AG04449 (cell line): ENCODE measurements around the gene WDR6.

ENCODE experiments used
- CTCF ChIA-PET: fragments of 350-600 bp; formaldehyde crosslinking; extraction: SDS; loops from one replicate; lab custom pipeline; 2021; ENCODE audit warnings: antibody characterized with exemption; lab: Yijun Ruan, JAX
- POLR2A ChIA-PET: fragments of 400-600, 350-600 bp; formaldehyde crosslinking; extraction: SDS; loops from one replicate; lab custom pipeline; 2020; ENCODE audit warnings: antibody characterized with exemption, inconsistent platforms; lab: Yijun Ruan, JAX
- DNase-seq: peaks from one replicate; pipeline ENCODE4 v3.0.0-alpha.2; 2010; ENCODE audit warnings: low read depth, low spot score
- H3K4me3 ChIP-seq: 2 replicates; pipeline ENCODE4 v1.5.1; 2011; ENCODE audit warnings: low read depth, mild to moderate bottlenecking, control low read depth, low read length
- TF ChIP-seq, protein P1 (sequence below): IDR thresholded peaks from one replicate; pipeline ENCODE4 v1.5.1; 2011; ENCODE audit warnings: mild to moderate bottlenecking, moderate library complexity, low read length, control low read depth, inconsistent platforms; ENCODE audit not compliant: insufficient read depth; ENCODE audit errors: missing control alignments

The WDR6 gene

DNA sequence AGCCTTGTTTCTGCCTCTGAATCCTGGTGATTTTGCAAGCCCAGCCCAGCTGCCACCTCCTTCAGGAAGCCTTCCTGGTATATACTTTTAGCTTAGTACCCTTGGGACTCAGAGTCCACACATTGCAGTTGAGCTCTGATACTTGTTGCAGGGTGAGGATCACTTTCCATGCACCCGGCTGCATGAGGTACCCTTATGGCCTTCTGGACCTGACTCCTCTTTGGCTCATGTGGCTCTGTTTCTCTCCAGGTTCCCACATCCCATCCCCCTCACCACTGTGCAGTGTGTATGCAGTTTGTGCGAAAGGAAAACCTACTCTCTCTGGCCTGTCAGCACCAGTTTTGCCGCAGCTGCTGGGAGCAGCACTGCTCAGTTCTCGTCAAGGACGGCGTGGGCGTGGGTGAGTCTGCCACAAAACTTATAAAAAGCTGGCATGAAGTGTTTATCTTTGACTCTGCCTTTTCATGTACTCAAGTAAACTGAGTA lies 40.3 kb upstream of the WDR6 start:
- TF ChIP-seq, protein P1, sequence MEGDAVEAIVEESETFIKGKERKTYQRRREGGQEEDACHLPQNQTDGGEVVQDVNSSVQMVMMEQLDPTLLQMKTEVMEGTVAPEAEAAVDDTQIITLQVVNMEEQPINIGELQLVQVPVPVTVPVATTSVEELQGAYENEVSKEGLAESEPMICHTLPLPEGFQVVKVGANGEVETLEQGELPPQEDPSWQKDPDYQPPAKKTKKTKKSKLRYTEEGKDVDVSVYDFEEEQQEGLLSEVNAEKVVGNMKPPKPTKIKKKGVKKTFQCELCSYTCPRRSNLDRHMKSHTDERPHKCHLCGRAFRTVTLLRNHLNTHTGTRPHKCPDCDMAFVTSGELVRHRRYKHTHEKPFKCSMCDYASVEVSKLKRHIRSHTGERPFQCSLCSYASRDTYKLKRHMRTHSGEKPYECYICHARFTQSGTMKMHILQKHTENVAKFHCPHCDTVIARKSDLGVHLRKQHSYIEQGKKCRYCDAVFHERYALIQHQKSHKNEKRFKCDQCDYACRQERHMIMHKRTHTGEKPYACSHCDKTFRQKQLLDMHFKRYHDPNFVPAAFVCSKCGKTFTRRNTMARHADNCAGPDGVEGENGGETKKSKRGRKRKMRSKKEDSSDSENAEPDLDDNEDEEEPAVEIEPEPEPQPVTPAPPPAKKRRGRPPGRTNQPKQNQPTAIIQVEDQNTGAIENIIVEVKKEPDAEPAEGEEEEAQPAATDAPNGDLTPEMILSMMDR = no peak
- CTCF ChIA-PET = interaction anchor here (1.3 kb wide), 1 partner anchor 25 kb away, joined by 4 read pairs; no protein-coding TSS in a partner anchor
- DNase-seq = no peak
- POLR2A ChIA-PET = no interaction called here
- no peak overlapping the region for H3K4me3 ChIP-seq

DNA sequence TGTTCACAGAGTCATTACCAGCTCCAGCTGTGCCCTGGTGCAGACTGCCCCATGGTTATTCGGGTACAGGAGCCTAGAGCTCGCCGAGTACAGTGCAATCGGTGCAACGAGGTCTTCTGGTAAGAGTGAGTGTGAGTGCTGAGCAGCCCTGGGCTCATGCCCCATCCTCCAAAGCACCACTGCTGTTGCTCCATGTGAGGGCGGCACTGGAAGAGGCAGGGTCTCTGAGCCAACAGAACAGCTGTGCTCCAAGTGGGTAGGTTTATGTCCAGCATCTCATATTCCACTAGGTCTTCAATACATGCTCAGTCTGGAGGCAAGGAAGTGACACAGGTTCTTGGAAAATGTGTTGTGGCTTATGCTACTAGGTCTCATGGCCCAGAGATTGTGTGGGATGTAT lies 36.6 kb upstream of the WDR6 start:
- TF ChIP-seq, protein P1 = no peak
- ChIA-PET POLR2A (interaction anchor here (0.8 to 1.3 kb wide), 2 partner anchors 51 to 52 kb away, joined by 3 to 4 read pairs; partner anchors contain the start of gene ARIH2), CTCF (interaction anchor here (1.5 to 2.3 kb wide), 3 partner anchors 14 to 19 kb away, joined by 5 to 8 read pairs (median 6); partner anchors contain the start of gene P4HTM)

DNA sequence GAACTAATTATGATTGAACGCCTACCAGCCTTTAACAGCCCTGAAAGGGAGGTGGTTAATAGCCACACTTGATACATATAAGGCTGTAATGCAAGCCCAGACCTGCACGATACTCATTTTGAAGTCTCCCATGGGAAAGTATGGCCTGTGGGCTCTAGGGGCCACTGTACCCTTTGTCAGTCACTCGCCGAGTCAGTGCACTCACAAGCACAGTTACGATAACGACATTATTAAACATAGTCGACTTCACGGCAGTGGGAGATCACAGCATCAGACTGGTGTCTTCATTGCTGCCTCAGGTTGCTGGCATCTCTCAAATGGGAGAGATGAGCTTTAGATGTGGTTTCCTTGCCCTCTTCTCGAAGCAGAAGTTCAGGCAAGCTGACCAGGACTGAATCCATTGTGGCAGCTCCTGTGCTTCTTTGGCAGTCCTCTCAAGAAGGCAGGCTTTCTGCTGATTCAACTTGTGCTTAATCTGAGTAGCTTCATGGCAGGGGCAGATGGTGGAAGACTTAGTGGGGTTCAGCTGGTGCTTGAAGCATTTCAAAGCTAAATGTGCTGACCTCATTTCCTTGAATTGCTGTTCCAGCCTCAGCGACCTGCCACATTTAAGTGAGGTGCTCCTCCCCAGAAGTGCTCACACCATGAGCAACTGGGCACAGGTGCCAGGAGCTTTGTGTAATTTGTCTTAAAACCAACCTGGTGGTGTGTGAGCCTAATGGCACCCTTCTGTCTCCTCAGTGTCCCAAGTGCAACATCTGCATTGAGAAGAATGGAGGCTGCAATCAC lies 32.9 kb upstream of the WDR6 start:
- POLR2A ChIA-PET = interaction anchor here (1.5 kb wide), 1 partner anchor 47 kb away, joined by 3 read pairs; no protein-coding TSS in a partner anchor
- TF ChIP-seq, protein P1 = no peak
- CTCF ChIA-PET = interaction anchor here (4.8 kb wide), 1 partner anchor 13 kb away, joined by 38 read pairs; no protein-coding TSS in a partner anchor
- no peak overlapping the region for H3K4me3 ChIP-seq
- DNase-seq = no peak

More for the DNA sequence above, 36.6 kb upstream of the WDR6 start:
- no peak overlapping the region for H3K4me3 ChIP-seq
- no peak for DNase-seq

DNA sequence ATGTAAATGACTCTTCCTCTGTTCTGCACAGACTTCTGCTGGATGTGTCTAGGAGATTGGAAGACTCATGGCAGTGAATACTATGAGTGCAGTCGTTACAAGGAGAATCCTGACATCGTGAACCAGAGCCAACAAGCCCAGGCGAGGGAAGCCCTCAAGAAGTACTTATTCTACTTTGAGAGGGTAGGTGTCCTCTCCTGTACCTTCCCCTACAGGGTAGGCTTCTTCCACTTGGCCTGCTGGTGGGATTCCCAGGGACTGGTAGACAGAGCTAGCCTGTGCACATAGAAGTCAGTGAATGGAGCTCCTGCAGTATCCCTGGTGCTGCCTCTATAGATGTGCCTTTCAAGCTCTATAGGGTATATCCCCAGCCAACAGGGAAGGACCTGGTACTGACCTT lies 27.7 kb upstream of the WDR6 start:
- TF ChIP-seq, protein P1 = no peak
- CTCF ChIA-PET = no interaction called here
- H3K4me3 ChIP-seq = no peak overlapping the region
- POLR2A ChIA-PET = no interaction called here
- DNase-seq = no peak

DNA sequence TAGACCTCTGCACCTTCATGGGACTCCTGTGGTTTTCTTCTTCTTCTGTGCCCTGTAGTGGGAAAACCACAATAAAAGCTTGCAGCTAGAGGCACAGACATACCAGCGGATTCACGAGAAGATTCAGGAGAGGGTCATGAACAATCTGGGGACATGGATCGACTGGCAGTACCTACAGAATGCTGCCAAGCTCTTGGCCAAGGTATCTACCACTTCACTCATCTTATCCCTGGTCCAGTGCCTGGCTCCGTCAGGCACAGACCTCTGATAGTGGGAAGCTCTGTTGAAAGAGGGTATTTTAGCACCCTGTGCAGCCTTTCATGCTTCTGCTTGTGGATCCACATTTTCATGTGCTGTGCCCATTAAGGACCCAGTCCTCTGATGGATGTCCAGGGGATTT lies 26.9 kb upstream of the WDR6 start:
- ChIA-PET POLR2A (no interaction called here), CTCF (interaction anchor here (0.9 kb wide), 1 partner anchor 14 kb away, joined by 3 read pairs; no protein-coding TSS in a partner anchor)
- no peak for DNase-seq
- no peak overlapping the region for H3K4me3 ChIP-seq
- TF ChIP-seq, protein P1 = no peak

DNA sequence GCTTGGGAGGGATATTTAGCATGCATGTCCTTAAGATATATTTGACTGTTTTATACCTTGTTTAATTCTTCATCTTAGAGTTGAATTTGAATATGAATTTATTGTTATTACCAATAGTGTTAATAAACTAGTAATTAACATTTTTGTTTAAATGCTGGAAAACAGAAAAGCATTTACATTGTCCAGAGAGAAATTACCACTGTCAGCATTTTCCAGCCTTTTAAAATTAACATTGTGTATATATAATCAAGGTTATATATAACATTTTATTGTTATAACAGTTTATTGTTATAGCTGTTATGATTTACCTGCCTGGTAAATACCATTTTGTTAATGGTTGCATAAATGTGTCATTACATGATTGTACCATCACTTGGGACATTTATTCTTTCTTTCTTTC lies 25.2 kb upstream of the WDR6 start:
- POLR2A ChIA-PET = no interaction called here
- H3K4me3 ChIP-seq = no peak overlapping the region
- TF ChIP-seq, protein P1 = no peak
- CTCF ChIA-PET = no interaction called here
- DNase-seq = no peak
